Measurements from ENCODE around the gene MFAP3L.

Gene MFAP3L

DNA sequence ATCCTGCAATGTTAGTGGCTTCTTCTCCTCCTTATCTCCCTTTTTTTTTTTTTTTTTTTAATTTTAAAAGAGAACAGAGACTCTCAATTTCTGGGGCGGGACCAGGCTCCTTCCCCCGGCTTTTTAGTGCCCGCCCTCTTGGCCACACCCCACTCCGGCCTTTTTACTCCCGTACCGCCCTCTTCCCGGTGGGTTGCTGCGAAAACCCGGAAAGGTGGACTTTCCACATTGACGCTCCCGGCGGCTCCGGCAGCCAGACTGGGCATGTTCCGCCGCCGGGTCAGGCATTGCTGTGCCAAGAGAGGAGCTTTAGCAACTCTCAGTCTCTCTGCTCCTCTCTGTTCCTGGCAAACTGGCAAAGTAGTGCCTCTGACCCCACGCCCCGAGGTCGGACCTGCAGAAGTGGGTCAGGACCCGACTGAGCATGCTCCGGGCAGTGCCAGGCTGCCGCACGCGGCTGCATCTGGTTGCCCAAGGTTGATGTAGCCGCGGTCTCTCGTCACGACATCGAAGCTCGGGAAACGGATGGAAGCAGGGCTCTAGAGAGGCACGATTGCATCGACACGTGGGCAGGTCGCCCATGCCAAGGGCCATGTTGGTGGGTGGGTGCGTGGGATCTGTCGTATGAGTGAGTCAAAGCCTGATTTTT is 1.1 kb upstream of the MFAP3L start (continued):
- TF ChIP-seq ZNF518A (tag by site-specific recombination; conservative IDR thresholded peaks at IDR 0.05; ENCODE audit: low read depth) (no peak), KLF8 (tag by site-specific recombination; IDR thresholded peaks at IDR 0.05) (peak; percentile 98), ZBTB17 (tag by site-specific recombination; IDR thresholded peaks at IDR 0.05) (peak; percentile 97), ZNF660 (tag by site-specific recombination; IDR thresholded peaks at IDR 0.05) (peak; percentile 94), HIC1 (tag by site-specific recombination; IDR thresholded peaks at IDR 0.05) (peak; percentile 97), WT1 (tag by site-specific recombination; IDR thresholded peaks at IDR 0.05) (peak; percentile 42; the same call in 1 of the 2 replicates), ZBTB26 (tag by site-specific recombination; optimal IDR thresholded peaks at IDR 0.05) (peak; percentile 64), EGR2 (tag by site-specific recombination; IDR thresholded peaks at IDR 0.05; ENCODE audit: low read depth) (peak; percentile 25; the same call in 1 of the 2 replicates), ZNF664 (tag by site-specific recombination; IDR thresholded peaks at IDR 0.05) (no peak), ZXDB (tag by site-specific recombination; IDR thresholded peaks at IDR 0.05) (peak; percentile 82), ZNF768 (tag by site-specific recombination; IDR thresholded peaks at IDR 0.05) (no peak), ZFHX2 (tag by site-specific recombination; conservative IDR thresholded peaks at IDR 0.05) (peak; percentile 78), PATZ1 (tag by site-specific recombination; IDR thresholded peaks at IDR 0.05) (peak; percentile 15; the same call in 1 of the 2 replicates), ZNF76 (tag by site-specific recombination; IDR thresholded peaks at IDR 0.05; ENCODE audit: borderline replicate concordance, low read depth) (peak; percentile 46; the same call in 1 of the 2 replicates), KLF7 (tag by site-specific recombination; IDR thresholded peaks at IDR 0.05; ENCODE audit: borderline replicate concordance) (peak; percentile 74; the same call in 1 of the 2 replicates), ZNF629 (tag by site-specific recombination; IDR thresholded peaks at IDR 0.05) (0 out of 2 replicates have a peak, but pooled peaks have one; percentile 39), ZNF843 (tag by site-specific recombination; IDR thresholded peaks at IDR 0.05) (peak; percentile 47; the same call in 1 of the 2 replicates), KLF9 (tag by site-specific recombination; IDR thresholded peaks at IDR 0.05; ENCODE audit: low read depth) (peak; percentile 83), ZBTB20 (tag by site-specific recombination; IDR thresholded peaks at IDR 0.05) (peak; percentile 35; the same call in 1 of the 2 replicates), FEZF1 (tag by site-specific recombination; IDR thresholded peaks at IDR 0.05) (peak; percentile 52), KLF10 (tag by site-specific recombination; IDR thresholded peaks at IDR 0.05) (peak; percentile 93), ZNF626 (tag by site-specific recombination; IDR thresholded peaks at IDR 0.05) (no peak), OSR2 (tag by site-specific recombination; IDR thresholded peaks at IDR 0.05) (0 out of 2 replicates have a peak, but pooled peaks have one; percentile 16), ZNF155 (tag by site-specific recombination; IDR thresholded peaks at IDR 0.05) (no peak), ZNF324 (tag by site-specific recombination; IDR thresholded peaks at IDR 0.05) (peak; percentile 40; the same call in 1 of the 2 replicates), ZNF2 (tag by site-specific recombination; IDR thresholded peaks at IDR 0.05) (peak; percentile 83), ZNF114 (tag by site-specific recombination; IDR thresholded peaks at IDR 0.05) (no peak), ZNF132 (tag by site-specific recombination; IDR thresholded peaks at IDR 0.05; ENCODE audit: borderline replicate concordance) (no peak), BCL11B (tag by site-specific recombination; IDR thresholded peaks at IDR 0.05; ENCODE audit: low read depth) (peak; percentile 70; the same call in 1 of the 2 replicates), ZNF121 (tag by site-specific recombination; IDR thresholded peaks at IDR 0.05) (0 out of 2 replicates have a peak, but pooled peaks have one; percentile 14), ZNF610 (tag by site-specific recombination; IDR thresholded peaks at IDR 0.05; ENCODE audit: borderline replicate concordance) (peak; percentile 58; the same call in 1 of the 2 replicates)

Data from HEK293 (cell line).